GM10266 (cell line): ENCODE data around the gene TRMT112.
A peak's percentile ranks its signal among the peaks of the same experiment; 100 is the strongest.

Experiments used
- DNase-seq: peaks from one replicate; pipeline ENCODE4 v3.0.0; 2012; ENCODE audit errors: extremely low spot score
- TF ChIP-seq, protein P1 (sequence below): IDR thresholded peaks from 2 replicates; pipeline ENCODE4 v1.5.1; 2012; ENCODE audit warnings: mild to moderate bottlenecking, low read depth; ENCODE audit not compliant: control insufficient read depth, insufficient read depth; ENCODE audit errors: missing control alignments

The TRMT112 gene

GRCh38 chr11:64285885-64286800 is 31.2 kb downstream of the TRMT112 start:
- DNase-seq, result no peak
- TF ChIP-seq, protein P1, sequence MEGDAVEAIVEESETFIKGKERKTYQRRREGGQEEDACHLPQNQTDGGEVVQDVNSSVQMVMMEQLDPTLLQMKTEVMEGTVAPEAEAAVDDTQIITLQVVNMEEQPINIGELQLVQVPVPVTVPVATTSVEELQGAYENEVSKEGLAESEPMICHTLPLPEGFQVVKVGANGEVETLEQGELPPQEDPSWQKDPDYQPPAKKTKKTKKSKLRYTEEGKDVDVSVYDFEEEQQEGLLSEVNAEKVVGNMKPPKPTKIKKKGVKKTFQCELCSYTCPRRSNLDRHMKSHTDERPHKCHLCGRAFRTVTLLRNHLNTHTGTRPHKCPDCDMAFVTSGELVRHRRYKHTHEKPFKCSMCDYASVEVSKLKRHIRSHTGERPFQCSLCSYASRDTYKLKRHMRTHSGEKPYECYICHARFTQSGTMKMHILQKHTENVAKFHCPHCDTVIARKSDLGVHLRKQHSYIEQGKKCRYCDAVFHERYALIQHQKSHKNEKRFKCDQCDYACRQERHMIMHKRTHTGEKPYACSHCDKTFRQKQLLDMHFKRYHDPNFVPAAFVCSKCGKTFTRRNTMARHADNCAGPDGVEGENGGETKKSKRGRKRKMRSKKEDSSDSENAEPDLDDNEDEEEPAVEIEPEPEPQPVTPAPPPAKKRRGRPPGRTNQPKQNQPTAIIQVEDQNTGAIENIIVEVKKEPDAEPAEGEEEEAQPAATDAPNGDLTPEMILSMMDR, result peak; percentile 32

DNA sequence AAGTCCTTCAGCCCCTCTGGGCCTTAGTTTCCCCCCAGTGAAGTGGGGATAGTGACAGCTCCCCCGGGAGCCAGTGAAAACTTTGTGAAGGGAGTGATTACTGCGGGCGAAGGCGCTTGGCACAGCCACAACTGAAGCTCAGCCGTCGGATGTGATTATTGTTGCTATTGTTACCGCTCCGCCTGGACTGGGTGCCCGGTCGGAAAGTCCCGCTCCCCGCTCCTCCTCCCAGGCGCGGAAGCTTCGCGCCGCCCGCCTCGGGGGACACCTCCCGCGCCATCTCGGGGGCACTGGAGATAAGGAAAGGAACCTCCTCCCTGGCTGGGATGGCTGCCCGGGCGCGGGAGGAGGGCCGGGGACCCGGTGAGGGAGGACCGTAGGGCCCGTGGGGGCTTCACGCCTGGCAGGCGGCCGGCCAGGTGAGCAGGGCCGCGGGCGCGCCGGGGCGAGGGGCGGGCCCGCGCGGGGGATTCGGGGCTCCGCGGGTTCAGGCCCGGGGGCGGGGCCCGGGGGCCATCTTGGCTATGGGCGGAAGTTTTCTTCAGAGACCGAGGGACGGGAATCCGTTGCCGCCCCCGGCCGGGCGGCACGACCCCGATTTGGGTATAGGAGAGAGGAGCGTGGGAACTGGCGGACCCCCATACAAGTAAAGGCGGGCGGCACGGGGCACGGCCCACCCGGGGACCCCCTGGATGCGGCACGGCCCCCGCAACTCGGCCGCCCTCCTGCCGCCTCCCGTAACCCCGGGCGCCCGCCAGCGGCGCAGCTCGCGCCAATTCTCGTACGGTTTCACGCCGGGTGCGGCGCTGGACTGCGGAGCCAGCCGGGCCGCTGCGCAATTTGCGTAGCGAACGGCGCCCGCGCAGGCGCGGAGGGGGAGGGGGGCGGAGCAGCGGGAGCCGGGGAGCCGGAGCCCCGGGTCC is 32.1 kb downstream of the TRMT112 start, which contains the start of gene GPR137:
Gene GPR137 (plus strand): TSS at position 887 of the 923 bp plus-strand sequence. CDS start 677 bp downstream, outside the sequence.
- TF ChIP-seq, protein P1, result no peak
- peak; percentile 97 for DNase-seq

DNA sequence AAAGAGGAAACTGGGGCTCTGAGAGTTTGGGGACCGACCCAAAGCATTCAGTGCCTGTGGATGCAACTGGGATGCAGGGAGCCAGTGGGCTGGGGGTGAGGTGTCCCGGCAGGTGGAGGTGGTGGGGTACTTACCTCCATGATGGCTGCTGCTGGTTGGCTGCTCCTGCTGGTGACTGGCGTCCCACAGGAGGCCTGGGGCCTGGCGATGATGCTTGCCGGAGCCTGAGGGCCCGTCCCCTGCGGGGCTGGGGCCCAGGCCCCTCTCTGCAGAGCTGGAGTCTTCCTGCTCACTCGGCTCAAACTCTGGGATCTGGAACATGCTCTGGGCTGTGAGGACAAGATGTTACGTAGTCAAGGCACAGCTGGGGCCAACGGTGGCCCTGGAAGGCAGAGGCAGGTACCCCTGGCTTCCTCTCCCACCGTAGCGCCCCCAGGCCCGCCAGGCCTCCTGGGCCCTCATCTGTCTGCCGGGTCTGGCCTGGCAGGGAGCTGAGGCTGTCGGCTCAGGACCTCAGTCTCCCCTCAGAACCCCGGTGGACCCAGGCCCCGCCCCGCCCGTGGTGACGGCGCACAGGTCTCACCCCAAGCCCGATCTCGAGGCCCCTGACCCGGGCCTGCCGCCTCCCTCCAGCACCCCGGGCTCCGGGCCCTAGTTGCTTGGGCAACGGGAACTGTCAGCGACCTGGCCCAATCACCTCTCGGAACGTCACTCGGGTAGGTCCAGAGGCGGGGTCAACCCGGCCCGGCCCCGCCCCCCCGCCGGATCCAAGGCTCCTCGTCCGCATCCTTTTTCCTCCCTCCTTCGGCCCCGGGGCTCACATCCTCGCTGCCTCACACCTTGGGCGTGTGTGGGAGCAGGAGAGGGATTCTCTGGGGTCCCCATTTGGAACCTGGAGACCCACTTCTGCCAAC is 33.1 kb downstream of the TRMT112 start, which contains the start of gene BAD:
Gene BAD (minus strand): TSS at position 618 of the 914 bp plus-strand sequence. CDS start 297 bp downstream, at position 321.
- TF ChIP-seq, protein P1, result no peak
- peak; percentile 99 for DNase-seq

- DNase-seq, result no peak
- TF ChIP-seq, protein P1, result no peak
These were observed 34.3 kb downstream of the TRMT112 start for GRCh38 chr11:64283092-64283491.

GRCh38 chr11:64281957-64282770 is 35.2 kb downstream of the TRMT112 start:
- no peak for DNase-seq
- TF ChIP-seq, protein P1, result no peak
